Lower leg skin (tissue), 3 donors: ENCODE measurements around the gene CCDC74B.
"Not testable (repeated sequence)": the region's sequence is repeated elsewhere in the genome, so short reads cannot be mapped to it uniquely, and the experiment has no call there.

Experiments used
- CTCF ChIP-seq, 3 donors: fragments of 450-650 bp; IDR thresholded peaks; one replicate each; pipeline ENCODE4 v1.5.1; 2016; ENCODE audit warnings: antibody characterized with exemption in 3 of 3, mild to moderate bottlenecking in 3 of 3, moderate library complexity in 2 of 3
- POLR2A ChIP-seq, 2 donors: fragments of 450-650 bp; IDR thresholded peaks; one replicate each; pipeline ENCODE4 v1.6.1; 2016 to 2017; ENCODE audit warnings: antibody characterized with exemption in 2 of 2, mild to moderate bottlenecking in 1 of 2, moderate library complexity in 1 of 2

GRCh38 chr2:130140516-130140915, 4.4 kb downstream of the CCDC74B start:
- TF ChIP-seq CTCF, POLR2A (IDR thresholded peaks at IDR 0.05): not testable (repeated sequence)
